ENCODE results near the gene SNX24.
"Not testable (repeated sequence)": the region's sequence is repeated elsewhere in the genome, so short reads cannot be mapped to it uniquely, and the experiment has no call there.

SNX24 gene

DNA sequence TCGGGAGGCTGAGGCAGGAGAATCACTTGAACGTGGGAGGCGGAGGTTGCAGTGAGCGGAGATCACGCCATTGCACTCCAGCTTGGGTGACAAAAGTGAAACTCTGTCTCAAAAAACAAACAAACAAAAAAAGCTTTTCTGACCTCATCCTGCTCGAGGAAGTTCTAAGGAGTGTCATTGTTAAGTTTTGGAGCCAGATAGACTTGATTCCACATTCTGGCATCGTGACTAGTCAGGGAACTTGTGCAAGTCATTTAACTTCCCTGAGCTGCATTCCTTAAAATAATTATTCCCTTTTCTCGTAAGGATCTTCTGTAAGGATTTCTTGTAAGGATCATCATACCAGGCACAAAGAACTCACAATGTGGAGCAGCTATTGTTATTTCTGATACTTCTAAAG is 26.2 kb downstream of the SNX24 start:
- no peak for DNase-seq (ENCODE audit: low read depth)

DNA sequence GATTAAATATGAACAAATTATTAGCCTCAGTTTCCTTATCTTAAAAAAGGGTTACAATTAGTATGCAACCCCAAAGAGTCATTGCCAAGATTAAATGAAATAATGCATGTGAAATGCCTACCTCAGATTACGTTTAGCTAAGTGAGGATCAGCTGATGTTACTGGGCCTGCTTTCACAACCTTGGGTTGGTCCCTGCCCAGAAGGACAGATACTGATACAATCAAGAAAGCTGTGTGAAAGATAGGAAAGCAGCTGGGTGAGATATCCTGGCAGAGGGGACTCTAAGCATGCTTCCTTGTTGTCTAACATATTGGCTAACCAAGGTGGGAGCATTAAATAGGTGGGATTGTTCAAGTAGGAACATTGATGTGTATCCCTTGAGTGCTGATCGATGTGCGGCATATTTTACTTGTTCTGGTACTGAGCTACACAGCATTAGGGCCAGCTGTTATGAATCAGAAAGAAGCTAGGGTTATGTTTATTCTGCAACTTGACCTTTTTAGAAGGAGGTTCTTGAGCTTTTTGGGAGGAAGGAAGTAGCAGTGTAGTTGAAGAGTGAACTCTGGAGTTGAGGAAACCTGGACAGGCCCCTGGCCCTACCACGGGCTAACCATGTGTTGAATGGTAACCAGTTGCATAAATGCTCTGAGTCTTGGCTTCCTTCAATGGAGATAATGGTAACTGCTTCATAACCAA is 28.9 kb downstream of the SNX24 start:
- no peak for DNase-seq (ENCODE audit: low read depth)

DNA sequence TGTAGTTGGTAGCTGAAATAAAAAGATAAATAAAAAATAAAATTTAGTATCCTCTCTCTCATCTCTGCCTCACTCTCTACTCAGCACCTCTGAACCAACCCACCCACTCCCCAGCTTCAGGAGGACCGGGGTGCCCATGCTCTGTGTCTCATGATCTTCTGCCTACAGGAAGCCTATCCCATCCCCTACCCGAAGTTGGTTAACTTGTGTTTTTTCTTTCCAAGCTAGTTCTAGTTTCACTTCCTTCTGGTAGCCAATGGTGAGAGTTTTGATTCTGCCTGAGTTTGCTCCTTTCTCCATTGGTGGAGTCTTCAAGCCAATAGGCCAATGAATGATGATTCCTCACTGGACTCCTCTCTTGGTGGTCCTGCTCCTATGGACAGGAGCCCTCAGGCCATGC is 32.1 kb downstream of the SNX24 start:
- DNase-seq (ENCODE audit: low read depth) = no peak

DNA sequence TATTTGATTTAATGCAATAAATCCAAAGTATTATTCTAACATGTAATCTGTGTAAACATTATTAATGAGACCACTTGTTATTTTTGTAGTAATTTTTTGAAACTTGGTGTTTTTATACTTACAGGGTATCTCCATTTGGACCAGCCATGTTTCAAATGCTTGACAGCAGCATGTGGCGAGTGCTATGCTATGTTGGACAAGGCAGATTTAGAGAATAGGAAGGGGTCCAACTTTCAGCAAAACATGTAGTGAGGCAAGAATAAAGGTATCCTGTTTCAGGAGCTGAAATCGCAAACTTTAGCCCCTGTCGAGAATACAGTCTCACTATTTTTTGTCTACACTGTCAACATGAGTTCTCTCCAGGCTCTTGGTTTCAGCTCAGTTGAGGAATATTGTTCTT is 33.7 kb downstream of the SNX24 start:
- DNase-seq (ENCODE audit: low read depth) = no peak

DNA sequence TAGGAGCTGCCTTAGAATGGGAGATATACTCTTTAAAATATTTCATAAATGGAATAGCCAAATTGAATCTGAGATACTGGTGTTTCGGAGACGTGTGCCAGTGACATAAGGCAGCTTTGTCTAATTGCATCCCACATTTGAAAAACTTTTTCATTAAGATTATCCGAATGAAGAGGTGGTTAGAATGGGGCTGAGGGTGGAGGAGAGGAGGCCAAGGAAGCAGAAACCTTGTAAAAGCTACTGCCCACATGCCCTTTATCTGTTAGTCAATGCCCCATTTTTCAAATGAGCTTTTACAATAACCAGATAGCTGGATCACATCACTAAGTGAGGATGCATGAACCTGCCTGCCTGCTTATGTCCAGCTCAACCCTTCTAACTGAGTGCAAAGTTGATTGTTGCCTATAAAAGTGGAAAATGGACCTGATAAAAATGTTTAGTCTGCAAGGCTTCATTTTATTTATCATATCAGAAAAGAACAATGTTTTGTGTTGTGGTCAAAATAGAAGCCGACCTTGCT is 34.8 kb downstream of the SNX24 start:
- DNase-seq (ENCODE audit: low read depth) = no peak

DNA sequence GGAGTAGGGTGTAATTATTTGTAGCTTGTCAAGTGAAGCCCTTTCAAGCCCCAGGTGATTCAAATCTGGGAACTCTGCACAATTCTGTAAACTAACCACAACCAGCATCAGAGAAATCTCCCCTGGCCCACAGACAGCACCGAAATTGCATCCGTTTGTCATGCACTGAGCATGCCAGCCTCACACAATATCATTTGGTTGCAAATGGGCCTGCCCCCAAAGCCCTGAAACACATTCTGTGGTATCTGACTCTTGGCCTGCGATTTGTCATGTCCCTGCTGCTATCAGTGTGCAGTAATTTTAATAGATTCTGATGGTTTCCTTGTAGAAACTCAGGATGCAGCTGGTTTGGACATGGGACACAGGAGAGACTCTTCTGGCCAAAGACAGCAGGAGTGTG is 35.3 kb downstream of the SNX24 start:
- DNase-seq (ENCODE audit: low read depth) = no peak

DNA sequence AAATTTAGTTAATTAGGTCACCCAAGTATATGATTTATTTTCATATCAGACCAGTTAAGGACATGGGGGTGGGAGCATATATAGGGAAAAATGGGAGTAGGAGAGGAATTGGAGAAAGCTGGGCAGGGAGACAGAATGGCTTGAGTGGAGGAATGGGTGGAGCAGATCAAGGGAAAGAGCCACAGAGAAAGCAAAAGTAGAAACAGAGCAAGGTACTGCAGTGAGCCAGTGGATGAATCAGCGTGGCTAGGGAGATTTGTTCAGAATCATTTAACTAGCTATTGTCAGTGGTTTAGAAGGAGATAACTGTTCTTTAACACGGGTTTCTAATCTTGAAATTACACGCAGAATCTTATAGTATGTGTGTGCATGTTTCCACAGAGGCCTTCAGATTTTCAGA is 37.4 kb downstream of the SNX24 start:
- no peak for DNase-seq (ENCODE audit: low read depth)

DNA sequence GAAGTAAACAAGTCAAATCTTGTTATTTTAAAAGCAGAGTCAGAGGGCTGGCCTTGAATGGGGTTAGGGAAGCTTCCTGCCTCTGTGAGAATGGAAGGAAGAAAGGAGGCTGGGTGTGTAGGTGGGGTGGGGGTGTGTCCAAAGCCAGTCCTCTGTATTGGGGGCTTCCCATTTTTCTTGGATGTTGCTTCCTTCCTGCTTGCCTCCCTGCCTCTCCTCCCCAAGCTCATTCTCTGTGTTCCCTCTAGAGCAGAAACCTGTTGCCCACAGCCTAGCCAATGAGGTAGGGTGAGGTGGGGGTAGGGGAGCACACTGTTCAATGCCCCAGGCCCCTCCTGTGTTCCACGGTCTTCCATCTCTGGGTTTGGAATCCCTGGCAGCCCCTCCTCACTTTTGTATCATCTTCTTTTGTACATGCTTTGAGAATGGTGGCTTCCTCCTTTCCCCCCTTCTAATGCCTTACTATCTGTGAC is 39.7 kb downstream of the SNX24 start:
- no peak for DNase-seq (ENCODE audit: low read depth)

DNA sequence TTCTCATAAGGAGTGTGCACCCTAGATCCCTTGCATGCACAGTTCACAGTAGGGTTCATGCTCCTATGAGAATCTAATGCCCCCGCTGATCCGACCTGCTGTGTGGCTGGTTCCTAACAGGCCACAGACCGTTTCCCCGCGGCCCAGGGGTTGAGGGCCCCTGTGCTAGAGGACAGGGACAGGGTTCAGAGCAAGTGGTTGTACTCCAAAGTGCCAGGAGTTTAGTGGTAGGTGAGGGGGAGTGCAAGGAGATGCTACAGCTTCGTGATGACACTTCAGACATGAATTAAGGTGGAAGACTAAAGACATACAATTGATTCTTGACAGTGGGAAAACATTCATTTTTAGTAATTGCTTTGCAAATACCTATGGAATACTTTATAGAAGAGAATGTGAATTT is 40.5 kb downstream of the SNX24 start:
- DNase-seq (ENCODE audit: low read depth) = no peak

DNA sequence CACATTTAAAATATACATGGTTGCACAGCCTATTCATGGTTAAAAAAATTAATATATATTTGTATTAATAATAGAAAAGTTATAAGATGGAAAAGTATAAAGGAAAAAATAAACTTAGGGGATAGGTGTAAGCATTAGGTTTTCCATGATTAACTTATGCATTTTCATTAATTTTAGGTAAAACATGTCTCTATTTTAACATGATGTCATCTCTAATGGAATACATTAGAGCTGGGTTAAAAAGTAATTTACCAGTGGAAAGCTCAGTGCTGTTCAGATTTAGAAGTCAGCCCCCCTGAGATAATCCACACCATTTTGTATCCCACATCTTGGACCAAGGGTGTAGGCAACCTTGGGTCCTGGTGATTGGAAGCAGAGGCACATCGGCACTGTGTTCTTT is 49.7 kb downstream of the SNX24 start:
- DNase-seq (ENCODE audit: low read depth) = no peak

DNA sequence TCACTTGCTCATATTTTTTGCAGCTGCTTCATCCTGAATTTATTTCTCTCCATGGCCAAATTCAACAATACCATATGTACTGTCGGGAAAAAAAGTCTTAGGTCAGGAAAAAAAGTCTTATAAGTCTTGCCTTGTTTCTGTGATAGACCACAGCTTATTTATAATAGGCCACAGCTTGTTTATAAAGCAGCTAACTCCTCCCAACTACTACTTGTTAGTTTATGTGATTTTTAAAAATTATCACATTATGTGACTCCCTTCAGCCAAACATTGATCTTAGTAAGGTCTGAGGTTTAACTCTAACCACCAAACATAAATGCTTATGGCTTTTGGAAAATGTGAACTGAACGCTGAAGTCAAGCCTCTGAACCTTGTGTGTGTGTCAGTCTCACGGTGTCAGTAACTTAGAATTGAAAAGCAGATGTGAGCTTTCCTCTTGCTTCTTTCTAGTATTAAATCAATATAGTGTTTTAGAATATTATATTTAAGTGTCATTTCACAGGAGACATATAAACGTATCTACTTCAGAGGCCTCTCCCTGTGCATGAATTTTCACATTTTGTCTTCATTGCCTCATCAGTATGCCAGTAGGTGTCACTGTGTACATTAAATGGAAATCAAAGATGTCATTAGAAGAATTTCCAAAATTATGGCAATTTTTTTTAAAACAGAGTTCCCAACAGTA is 51.3 kb downstream of the SNX24 start:
- no peak for DNase-seq (ENCODE audit: low read depth)

DNA sequence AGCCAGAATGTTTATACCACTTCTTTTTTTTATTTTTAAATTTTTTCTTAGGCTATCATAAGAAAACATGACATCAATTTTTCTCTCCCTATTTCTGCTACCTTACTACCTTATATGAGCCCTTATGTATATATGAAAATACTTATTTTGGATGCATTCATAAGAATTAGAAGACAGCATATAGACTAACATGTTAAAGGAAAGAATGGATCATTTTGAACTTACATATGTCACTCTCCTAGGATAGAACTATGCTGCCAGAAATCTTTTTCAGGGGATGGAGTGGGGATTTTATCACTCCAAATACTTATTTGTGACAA is 51.8 kb downstream of the SNX24 start:
- no peak for DNase-seq (ENCODE audit: low read depth)

DNA sequence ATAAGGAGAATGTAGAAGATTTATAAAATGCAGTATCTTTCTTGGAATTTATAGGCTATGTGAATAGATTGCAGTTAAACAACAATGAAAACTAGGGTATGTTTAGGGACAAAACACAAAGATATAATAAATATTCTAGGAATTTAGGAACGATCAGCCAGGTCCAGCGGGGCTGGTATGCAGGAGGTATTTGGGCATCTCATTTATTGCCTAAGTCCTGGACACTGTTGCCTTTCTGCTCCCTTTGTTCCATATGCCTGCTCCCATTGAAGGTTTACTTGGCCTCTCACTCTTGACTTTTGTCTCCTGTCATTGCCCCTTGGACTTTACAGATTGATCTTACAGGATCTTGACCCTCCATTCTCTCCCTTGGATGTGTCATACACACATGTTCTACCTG is 55.9 kb downstream of the SNX24 start:
- DNase-seq (ENCODE audit: low read depth) = no peak

DNA sequence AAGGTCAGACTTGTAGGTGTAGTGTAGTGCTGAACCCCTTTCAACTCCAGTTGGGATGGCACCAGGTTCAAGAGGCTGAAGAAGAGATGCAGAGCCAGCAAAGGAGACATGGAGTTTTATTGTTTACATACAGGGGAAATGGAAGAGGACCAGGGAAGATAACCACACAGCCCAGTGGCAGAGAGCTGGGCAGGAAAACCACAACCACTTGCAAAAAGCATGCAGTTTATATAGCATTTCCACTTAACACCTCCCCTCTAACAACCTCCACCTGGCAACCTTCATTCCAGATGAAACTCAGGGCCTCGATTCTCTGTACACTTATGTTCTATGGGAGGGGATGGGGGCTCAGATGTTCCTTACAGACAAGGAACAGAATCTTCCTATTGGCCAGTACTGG is 56.9 kb downstream of the SNX24 start:
- DNase-seq (ENCODE audit: low read depth) = no peak

DNA sequence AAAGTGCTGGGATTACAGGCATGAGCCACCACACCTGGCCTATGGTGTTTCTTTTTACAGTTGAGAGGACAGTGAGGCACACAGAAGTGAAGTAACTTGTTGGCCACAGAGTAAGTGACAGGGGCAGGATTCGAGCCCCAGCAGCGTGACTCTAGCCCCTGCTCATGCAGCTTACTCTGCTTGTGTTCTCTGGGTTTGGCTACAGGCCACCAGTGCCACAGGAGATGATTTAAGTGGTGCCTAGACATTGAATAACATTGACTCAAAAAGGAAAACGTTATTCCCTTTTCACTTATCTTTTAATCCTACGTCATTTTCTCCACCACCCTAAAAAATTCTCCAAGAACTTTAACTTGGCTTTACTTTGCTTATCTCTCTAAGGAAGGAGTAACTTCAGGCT is 61.4 kb downstream of the SNX24 start:
- DNase-seq (ENCODE audit: low read depth) = no peak

DNA sequence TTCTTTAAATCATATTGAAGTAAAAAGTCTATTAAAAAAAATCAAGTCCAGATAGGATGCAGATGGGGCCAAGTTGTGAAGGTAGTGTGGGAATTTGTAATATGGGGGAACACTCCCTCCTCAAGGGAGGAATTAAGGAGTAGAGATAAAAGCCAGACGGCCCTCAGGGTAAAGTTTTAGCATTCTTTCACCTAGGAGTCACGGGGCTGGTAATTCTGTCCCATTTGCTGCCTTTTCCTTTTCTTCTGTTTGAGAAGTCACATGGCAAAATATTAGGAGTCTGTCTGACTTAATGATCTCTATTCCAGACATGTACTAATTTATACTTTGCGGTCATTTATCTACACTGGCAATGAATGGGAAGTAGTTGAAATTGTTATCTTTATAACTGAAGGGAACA is 61.9 kb downstream of the SNX24 start:
- DNase-seq (ENCODE audit: low read depth) = no peak

DNA sequence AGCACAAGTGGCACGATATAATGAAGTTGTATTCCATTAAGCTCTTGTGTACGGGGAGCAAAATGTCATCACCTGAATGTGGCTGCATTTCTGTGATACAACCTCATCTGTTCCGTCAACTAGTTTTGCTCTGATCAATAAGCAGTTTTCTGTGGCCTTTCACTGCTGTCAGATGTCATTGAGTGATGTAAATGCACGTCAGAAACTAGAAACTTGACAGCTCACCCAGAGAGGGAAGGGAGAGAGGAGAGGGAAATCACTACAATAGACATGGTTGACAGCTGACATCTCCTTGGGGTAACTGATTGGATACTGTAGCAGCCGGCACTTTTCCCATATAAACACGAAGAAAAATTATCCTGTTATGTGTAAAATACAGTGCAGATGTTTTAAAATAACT is 62.7 kb downstream of the SNX24 start:
- no peak for DNase-seq (ENCODE audit: low read depth)

DNA sequence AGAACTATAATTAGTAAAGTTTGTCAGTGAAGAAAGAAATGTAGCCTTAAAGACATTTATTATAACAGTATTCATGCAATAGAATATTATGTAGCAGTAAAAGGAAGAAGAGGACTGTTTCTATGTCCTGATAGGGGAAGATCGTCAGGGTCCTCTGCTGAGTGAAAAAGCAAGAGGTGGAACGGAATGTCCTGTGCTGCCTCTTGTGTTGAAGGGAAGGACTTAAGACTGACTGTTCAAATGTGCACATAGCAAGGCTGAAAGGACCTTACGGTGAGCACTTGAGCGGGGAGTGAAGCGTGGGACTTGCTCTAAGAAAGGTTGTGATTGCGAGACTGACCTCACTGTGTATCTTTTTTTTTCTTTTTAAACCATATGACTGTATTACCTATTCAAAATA is 63.2 kb downstream of the SNX24 start:
- DNase-seq (ENCODE audit: low read depth) = no peak

DNA sequence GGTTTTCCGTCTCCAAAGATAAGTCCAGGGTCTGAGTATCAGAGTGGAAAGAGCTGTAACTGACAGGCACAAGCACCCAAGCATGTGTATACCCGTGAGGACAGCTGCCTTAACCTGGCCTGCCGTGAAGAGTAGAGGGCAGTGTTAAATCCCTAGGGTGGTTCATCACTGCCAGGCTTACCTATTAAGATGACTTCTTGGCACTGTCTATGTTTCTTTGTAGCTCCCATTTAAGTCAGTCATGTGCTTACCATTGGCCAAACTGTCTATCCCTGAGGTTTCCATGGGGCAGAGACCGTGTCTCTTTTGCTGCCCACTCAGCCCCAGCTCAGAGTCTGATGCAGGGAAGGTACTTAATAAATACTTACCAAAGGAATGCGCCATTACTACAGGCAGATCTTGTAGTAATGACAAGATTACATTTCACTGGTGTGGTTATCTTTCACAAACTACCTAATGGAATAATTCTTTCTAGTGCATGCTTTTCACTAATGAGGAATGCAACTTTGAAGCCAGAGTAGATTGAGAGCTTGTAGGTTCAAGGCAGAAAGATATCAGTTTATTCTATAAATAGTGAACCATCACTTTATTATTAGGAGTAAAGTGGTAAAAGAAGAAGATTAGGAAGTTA is 64.2 kb downstream of the SNX24 start:
- no peak for DNase-seq (ENCODE audit: low read depth)

DNA sequence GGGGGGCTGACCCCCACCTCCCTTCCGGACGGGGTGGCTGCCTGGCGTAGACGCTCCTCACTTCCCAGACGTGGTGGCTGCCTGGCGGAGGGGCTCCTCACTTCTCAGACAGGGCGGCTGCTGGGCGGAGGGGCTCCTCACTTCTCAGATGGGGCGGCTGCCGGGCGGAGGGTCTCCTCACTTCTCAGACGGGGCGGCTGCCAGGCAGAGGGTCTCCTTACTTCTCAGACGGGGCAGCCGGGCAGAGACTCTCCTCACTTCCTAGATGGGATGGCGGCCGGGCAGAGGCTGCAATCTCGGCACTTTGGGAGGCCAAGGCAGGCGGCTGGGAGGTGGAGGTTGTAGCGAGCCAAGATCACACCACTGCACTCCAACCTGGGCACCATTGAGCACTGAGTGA is 68.0 kb downstream of the SNX24 start:
- DNase-seq (ENCODE audit: low read depth) = not testable (repeated sequence)

DNA sequence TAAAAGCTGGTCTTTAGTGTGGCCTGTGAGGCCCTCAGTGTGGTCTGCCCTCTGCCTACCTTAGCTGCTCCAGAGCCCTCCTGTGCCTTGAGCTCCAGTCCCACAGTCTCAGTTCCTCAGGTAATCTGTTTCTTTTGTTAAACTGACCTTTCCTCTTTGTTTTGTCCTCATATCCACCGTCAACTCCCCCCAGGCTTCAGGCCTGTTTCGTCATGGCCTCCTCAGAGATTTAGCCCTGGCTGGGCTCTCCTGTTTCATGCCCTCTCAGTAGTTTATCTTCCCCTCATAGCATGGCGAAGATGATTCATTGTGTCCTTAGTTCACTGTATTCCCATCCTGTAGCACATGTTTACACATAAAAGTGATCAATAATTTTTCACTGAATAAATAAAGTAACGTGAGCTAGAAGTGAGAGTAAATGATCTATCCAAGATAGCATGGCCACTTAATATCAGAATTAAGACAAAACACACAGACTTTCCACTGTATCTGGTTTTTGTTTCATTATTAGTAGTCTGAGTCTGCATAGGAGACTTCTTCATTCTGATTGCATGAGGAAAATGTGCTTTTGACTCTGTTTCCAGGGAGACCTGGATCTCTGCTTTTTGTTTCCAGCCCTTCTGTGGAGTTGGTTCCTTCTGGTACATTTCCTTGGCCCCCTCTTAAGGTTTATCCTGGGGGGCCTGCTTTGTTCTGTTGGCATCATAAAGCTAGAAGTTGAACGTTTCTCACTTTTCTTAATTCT is 70.5 kb downstream of the SNX24 start:
- DNase-seq (ENCODE audit: low read depth) = no peak

DNA sequence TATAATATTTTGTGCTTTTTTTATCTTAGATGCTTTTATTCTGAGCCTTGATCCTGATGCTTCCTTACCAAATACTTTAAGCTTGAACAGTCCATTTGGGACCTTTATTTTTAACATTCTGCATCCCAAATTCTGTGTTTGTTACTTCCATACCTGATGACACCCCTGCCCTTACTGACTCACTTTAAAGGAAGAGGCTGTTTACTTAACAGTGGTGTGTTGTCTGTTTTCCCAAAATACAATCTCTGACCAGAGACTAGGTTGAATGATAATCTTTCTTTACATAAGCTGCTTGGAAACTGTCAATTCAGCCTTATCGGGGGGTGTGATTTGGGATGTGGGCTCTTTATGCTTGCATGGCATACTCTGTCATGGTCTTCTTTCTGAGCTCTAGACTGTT is 71.1 kb downstream of the SNX24 start:
- no peak for DNase-seq (ENCODE audit: low read depth)

DNA sequence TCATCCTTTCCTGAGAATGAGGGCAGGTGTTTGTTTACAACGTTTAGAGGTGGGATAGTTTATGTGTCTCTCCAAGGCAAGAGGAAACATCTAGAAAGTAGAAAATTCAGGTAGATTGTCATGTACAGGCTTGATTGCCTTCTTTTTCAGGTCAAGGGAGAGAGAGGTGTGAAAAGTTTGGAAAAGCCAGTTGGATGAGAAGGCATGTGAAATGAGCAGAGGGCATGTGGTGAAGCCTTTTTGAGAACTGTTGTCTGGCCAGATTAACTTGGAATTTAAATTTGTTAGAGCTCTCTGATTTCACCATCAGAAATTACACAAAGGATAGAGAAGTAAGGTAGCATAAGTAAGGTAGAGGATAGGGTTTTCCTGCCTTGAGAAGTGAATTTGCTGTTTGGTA is 74.6 kb downstream of the SNX24 start:
- DNase-seq (ENCODE audit: low read depth) = no peak

Measured in CMK (cell line).